ENCODE results near the gene OR7G1. TPM values are rescaled to one million over a fixed set of nuclear protein-coding genes. Genes with fewer than 3 reads are reported as not detected.
"Not testable (repeated sequence)": the region's sequence is repeated elsewhere in the genome, so short reads cannot be mapped to it uniquely, and the experiment has no call there.

Gene OR7G1
- polyA plus RNA-seq, 4 donors: not detected

DNA sequence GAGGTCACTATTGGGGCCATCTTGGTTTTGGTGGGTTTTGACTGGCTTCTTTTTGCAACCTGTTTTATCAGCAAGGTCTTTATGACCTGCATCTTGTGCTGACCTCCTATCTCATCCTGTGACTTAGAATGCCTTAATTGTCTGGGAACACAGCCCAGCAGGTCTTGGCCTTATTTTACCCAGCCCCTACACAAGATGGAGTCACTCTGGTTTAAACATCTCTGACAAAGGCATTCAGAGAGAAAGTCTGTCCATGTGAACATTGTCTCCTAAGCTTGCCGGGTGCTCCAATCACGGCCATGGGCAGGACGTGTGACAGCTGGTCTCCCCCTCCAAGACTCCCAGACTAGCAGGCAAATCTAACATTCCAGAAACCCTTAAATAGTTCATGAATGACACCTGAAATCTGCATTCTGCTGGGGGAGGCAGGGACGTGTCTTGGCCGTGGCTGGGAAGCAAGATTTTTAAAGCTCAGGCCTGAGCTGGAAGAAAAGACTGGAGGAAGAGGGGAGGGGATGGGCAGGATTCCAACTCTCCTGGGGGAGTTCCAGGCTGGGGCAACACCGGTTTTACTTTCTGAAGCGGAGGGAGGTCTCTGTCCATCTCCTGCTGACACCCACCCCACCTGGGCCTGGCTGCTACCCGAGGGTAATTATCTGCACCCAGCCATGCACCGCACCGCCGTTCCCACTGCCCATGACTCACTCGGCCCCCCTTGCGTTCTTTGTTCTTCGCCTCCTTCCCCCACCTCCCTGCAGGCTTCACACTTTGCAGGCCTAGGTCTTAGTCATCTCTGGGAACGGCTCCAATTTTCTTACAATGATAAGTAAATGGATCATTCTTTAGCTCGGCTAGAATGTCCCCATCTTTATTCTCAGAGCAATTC is 40.3 kb downstream of the OR7G1 start:
- H3K27ac ChIP-seq (ENCODE audit: low read depth in 1 of 3, low read length in 2 of 3): no peak overlapping the region
- H3K36me3 ChIP-seq (ENCODE audit: control insufficient read depth in 3 of 3, insufficient read depth in 2 of 3, low read depth in 1 of 3, low read length in 3 of 3): no peaks in the 10 kb centered on the region
- peaks cover 0 to 3% (median 0%) of the 10 kb centered on the region in 3 donors for H3K4me1 ChIP-seq (ENCODE audit: control insufficient read depth in 3 of 3, insufficient read depth in 2 of 3, low read depth in 1 of 3, low read length in 2 of 3)
- 16 to 28% (median 28%) methylated on average over 15 to 16 of the region's 16 CpGs for WGBS, 3 donors
- no peak for FAIRE-seq
- no peaks in the 10 kb centered on the region for H3K9me3 ChIP-seq (ENCODE audit: control insufficient read depth in 2 of 2, insufficient read depth in 1 of 2, low read depth in 1 of 2, low read length in 1 of 2)
- peak; percentile 81 to 82 for DNase-seq
- no peaks in the 10 kb centered on the region for H3K27me3 ChIP-seq (ENCODE audit: control insufficient read depth in 3 of 3, insufficient read depth in 3 of 3, low read length in 3 of 3)
- no peak overlapping the region for H3K4me3 ChIP-seq (ENCODE audit: low read depth in 1 of 3, low read length in 3 of 3)

DNA sequence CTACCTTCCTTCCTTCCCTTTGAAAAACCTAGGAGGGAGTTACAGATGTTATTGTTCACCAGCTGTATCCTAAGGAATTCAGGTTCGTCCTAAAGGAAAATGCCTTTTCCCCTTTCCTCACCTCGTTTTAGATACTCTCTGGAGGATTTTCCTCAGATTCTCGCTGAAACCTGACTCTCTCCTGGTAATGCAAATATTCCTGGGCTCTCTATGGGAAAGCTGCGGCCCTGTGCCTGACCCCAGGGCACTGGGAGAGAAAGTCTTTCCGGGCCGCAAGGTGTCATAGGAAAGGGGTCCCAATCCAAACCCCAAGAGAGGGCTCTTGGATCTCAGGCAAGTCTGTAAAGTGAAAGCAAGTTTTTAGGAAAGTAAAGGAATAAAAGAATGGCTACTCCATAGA is 41.8 kb downstream of the OR7G1 start:
- Histone ChIP-seq H3K36me3 (ENCODE audit: control insufficient read depth in 3 of 3, insufficient read depth in 2 of 3, low read depth in 1 of 3, low read length in 3 of 3) (no peaks in the 10 kb centered on the region), H3K27me3 (ENCODE audit: control insufficient read depth in 3 of 3, insufficient read depth in 3 of 3, low read length in 3 of 3) (no peaks in the 10 kb centered on the region), H3K4me1 (ENCODE audit: control insufficient read depth in 3 of 3, insufficient read depth in 2 of 3, low read depth in 1 of 3, low read length in 2 of 3) (peaks cover 0 to 3% (median 0%) of the 10 kb centered on the region in 3 donors), H3K9me3 (ENCODE audit: control insufficient read depth in 2 of 2, insufficient read depth in 1 of 2, low read depth in 1 of 2, low read length in 1 of 2) (no peaks in the 10 kb centered on the region), H3K27ac (ENCODE audit: low read depth in 1 of 3, low read length in 2 of 3) (no peak overlapping the region), H3K4me3 (ENCODE audit: low read depth in 1 of 3, low read length in 3 of 3) (no peak overlapping the region)
- FAIRE-seq: no peak
- 66 to 78% (median 70%) methylated on average over 6 of the region's 6 CpGs for WGBS, 3 donors
- no peak for DNase-seq

DNA sequence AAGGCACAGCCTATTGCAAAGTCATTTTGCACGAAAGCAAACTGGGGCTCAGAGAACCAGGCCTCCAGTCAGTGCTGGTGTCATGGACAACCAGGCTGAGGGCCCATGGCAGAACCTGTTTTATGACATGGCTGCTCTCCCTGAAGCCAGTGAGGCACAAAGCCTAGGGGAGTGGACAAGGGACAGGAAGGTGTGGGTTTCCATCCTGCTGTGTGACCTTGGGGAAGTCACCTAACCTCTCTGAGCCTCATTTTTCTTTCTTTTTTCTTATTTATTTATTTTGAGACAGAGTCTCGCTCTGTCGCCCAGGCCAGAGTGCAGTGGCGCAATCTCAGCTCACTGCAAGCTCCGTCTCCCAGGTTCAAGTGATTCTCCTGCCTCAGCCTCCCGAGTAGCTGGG is 43.8 kb downstream of the OR7G1 start:
- WGBS, 3 donors: 88 to 91% (median 89%) methylated on average over 6 of the region's 6 CpGs

DNA sequence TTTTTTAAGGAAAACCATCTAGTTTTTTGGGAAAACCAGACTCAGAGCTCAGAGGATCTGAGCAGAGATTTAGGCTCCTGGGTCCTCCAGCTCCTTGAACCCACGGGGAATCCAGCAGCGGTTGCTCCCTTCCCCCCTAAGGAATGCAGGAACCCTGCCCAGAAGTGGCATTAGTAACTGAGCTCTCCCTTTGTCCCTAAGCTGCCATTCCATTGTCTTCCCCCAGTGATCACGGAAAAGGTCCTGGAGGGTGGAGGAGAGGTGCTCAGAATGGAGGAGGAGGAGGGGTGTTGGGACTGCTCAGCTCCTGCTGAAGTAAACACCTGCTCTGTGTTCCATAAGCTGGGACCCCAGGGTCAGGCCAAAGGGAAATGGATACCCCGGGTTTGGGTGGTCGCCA is 45.5 kb downstream of the OR7G1 start:
- WGBS, 3 donors: 50 to 65% (median 54%) methylated on average over 5 of the region's 5 CpGs
- H3K9me3 ChIP-seq (ENCODE audit: control insufficient read depth in 2 of 2, insufficient read depth in 1 of 2, low read depth in 1 of 2, low read length in 1 of 2): no peaks in the 10 kb centered on the region
- H3K4me1 ChIP-seq (ENCODE audit: control insufficient read depth in 3 of 3, insufficient read depth in 2 of 3, low read depth in 1 of 3, low read length in 2 of 3): no peaks in the 10 kb centered on the region
- no peak overlapping the region for H3K27ac ChIP-seq (ENCODE audit: low read depth in 1 of 3, low read length in 2 of 3)
- no peak for DNase-seq
- no peaks in the 10 kb centered on the region for H3K27me3 ChIP-seq (ENCODE audit: control insufficient read depth in 3 of 3, insufficient read depth in 3 of 3, low read length in 3 of 3)
- no peaks in the 10 kb centered on the region for H3K36me3 ChIP-seq (ENCODE audit: control insufficient read depth in 3 of 3, insufficient read depth in 2 of 3, low read depth in 1 of 3, low read length in 3 of 3)
- no peak for FAIRE-seq
- H3K4me3 ChIP-seq (ENCODE audit: low read depth in 1 of 3, low read length in 3 of 3): no peak overlapping the region

More for the DNA sequence above, 43.8 kb downstream of the OR7G1 start:
- DNase-seq; H3K27me3 ChIP-seq (ENCODE audit: control insufficient read depth in 3 of 3, insufficient read depth in 3 of 3, low read length in 3 of 3); H3K4me1 ChIP-seq (ENCODE audit: control insufficient read depth in 3 of 3, insufficient read depth in 2 of 3, low read depth in 1 of 3, low read length in 2 of 3); H3K9me3 ChIP-seq (ENCODE audit: control insufficient read depth in 2 of 2, insufficient read depth in 1 of 2, low read depth in 1 of 2, low read length in 1 of 2); H3K36me3 ChIP-seq (ENCODE audit: control insufficient read depth in 3 of 3, insufficient read depth in 2 of 3, low read depth in 1 of 3, low read length in 3 of 3); FAIRE-seq; H3K4me3 ChIP-seq (ENCODE audit: low read depth in 1 of 3, low read length in 3 of 3); H3K27ac ChIP-seq (ENCODE audit: low read depth in 1 of 3, low read length in 2 of 3): not testable (repeated sequence)

DNA sequence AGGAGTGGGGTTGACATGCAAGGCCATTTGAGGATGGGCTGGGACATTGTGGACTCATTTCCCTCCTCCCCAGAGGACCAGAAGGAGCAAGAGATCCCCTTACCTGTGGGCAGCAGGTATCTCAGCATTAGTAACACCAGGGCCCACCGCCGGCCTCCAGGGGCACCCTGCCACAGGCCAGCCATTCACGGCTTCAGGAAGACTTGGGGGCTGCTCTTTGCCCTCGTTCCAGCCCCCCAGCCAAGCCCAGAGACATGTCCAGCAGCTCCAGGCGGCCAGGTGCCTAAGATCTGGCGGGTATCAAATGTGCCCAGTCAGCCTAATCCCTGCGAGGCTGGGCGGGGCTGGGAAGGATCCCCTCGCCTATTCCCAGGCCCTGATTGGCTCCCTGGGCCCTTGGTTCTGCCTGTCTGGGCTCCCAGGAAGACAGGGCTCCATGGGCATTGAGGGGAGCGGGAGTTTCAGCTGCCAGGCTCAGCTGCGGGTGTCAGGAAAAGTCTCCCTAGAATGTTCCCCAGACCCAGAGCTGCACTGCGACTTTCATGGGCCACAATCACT is 50.0 kb downstream of the OR7G1 start:
- Histone ChIP-seq H3K27ac (ENCODE audit: low read depth in 1 of 3, low read length in 2 of 3) (no peak overlapping the region), H3K36me3 (ENCODE audit: control insufficient read depth in 3 of 3, insufficient read depth in 2 of 3, low read depth in 1 of 3, low read length in 3 of 3) (no peaks in the 10 kb centered on the region), H3K27me3 (ENCODE audit: control insufficient read depth in 3 of 3, insufficient read depth in 3 of 3, low read length in 3 of 3) (no peaks in the 10 kb centered on the region), H3K9me3 (ENCODE audit: control insufficient read depth in 2 of 2, insufficient read depth in 1 of 2, low read depth in 1 of 2, low read length in 1 of 2) (no peaks in the 10 kb centered on the region), H3K4me3 (ENCODE audit: low read depth in 1 of 3, low read length in 3 of 3) (no peak overlapping the region), H3K4me1 (ENCODE audit: control insufficient read depth in 3 of 3, insufficient read depth in 2 of 3, low read depth in 1 of 3, low read length in 2 of 3) (no peaks in the 10 kb centered on the region)
- 58 to 66% (median 59%) methylated on average over 10 to 12 of the region's 12 CpGs for WGBS, 3 donors
- no peak for DNase-seq
- no peak for FAIRE-seq

Other genes with a start within 250 kb of the OR7G1 start
- under 1 TPM in 1 of 4 donors, not detected in 3; under 0.01 TPM for gene MUC16, start 105.4 kb downstream of the OR7G1 start, polyA plus RNA-seq
- gene OR1M1, start 28.7 kb downstream of the OR7G1 start, polyA plus RNA-seq: not detected
- not detected for gene OR7G2, start 8.3 kb downstream of the OR7G1 start, polyA plus RNA-seq
- gene OR7G3, start 11.2 kb upstream of the OR7G1 start, polyA plus RNA-seq: not detected
- gene ZNF317, start 24.6 kb upstream of the OR7G1 start, polyA plus RNA-seq: 10 to 100 TPM; 15.2 to 35.1 (median 29.8) TPM
- under 1 TPM in 2 of 4 donors, not detected in 2; 0.01 to 0.04 TPM for gene OR7D2, start 63.2 kb upstream of the OR7G1 start, polyA plus RNA-seq
- gene OR7D4, start 103.8 kb upstream of the OR7G1 start, polyA plus RNA-seq: not detected
- gene OR7E24, start 135.2 kb upstream of the OR7G1 start, polyA plus RNA-seq: not detected
- 1 to 10 TPM in 3 of 4 donors, under 1 TPM in 1; 0.22 to 3.8 (median 1.4) TPM for gene ZNF699, start 194.1 kb upstream of the OR7G1 start, polyA plus RNA-seq
- 1 to 10 TPM; 3.8 to 9.9 (median 7.1) TPM for gene ZNF559, start 208.4 kb upstream of the OR7G1 start, polyA plus RNA-seq
- gene ZNF177, start 247.2 kb upstream of the OR7G1 start, polyA plus RNA-seq: 1 to 10 TPM in 2 of 4 donors, under 1 TPM in 1, not detected in 1; 0.27 to 2.6 (median 1.0) TPM